A549 (cell line): ENCODE results near the gene PRKCQ.

Experiments
- CTCF ChIP-seq: fragments of >200 bp; sonication (Bioruptor Twin); formaldehyde crosslinking; IDR thresholded peaks from 3 replicates; pipeline ENCODE4 v1.5.1; 2016
- EP300 ChIP-seq, 2 experiments: fragments of >200 bp; sonication (Bioruptor Twin); formaldehyde crosslinking; IDR thresholded peaks; 2 replicates in 1 of 2; 3 replicates in 1 of 2; pipeline ENCODE4 v1.6.1; 2016 to 2017
- HOXB13 ChIP-seq: fragments of 250-450 bp; sonication (Bioruptor Pico); IDR thresholded peaks from 2 replicates; pipeline ENCODE4 v1.5.0; 2020; ENCODE audit warnings: low read depth, mild to moderate bottlenecking, moderate library complexity
- MAZ ChIP-seq: fragments of 150-350 bp; IDR thresholded peaks from 2 replicates; pipeline ENCODE4 v1.6.1; 2014; ENCODE audit warnings: antibody characterized with exemption, low read depth, low read length, borderline replicate concordance
- POLR2A ChIP-seq: IDR thresholded peaks from 2 replicates; pipeline ENCODE4 v1.6.1; 2012; ENCODE audit warnings: mild to moderate bottlenecking, low read length
- TF ChIP-seq, protein P1 (sequence below): fragments of 450-650 bp; IDR thresholded peaks from 2 replicates; pipeline ENCODE4 v1.6.1; 2014; ENCODE audit warnings: antibody characterized with exemption
- TF ChIP-seq, protein P2 (sequence below): fragments of 200-600 bp; sonication (generic); IDR thresholded peaks from 2 replicates; pipeline ENCODE4 v1.6.1; 2016; ENCODE audit warnings: antibody characterized with exemption, mild to moderate bottlenecking, moderate library complexity

- TF ChIP-seq POLR2A = no peak
- TF ChIP-seq HOXB13 (CRISPR knock-in tag) = no peak
- no peak for TF ChIP-seq CTCF
- TF ChIP-seq, protein P1, sequence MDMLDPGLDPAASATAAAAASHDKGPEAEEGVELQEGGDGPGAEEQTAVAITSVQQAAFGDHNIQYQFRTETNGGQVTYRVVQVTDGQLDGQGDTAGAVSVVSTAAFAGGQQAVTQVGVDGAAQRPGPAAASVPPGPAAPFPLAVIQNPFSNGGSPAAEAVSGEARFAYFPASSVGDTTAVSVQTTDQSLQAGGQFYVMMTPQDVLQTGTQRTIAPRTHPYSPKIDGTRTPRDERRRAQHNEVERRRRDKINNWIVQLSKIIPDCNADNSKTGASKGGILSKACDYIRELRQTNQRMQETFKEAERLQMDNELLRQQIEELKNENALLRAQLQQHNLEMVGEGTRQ = no peak
- TF ChIP-seq, protein P2, sequence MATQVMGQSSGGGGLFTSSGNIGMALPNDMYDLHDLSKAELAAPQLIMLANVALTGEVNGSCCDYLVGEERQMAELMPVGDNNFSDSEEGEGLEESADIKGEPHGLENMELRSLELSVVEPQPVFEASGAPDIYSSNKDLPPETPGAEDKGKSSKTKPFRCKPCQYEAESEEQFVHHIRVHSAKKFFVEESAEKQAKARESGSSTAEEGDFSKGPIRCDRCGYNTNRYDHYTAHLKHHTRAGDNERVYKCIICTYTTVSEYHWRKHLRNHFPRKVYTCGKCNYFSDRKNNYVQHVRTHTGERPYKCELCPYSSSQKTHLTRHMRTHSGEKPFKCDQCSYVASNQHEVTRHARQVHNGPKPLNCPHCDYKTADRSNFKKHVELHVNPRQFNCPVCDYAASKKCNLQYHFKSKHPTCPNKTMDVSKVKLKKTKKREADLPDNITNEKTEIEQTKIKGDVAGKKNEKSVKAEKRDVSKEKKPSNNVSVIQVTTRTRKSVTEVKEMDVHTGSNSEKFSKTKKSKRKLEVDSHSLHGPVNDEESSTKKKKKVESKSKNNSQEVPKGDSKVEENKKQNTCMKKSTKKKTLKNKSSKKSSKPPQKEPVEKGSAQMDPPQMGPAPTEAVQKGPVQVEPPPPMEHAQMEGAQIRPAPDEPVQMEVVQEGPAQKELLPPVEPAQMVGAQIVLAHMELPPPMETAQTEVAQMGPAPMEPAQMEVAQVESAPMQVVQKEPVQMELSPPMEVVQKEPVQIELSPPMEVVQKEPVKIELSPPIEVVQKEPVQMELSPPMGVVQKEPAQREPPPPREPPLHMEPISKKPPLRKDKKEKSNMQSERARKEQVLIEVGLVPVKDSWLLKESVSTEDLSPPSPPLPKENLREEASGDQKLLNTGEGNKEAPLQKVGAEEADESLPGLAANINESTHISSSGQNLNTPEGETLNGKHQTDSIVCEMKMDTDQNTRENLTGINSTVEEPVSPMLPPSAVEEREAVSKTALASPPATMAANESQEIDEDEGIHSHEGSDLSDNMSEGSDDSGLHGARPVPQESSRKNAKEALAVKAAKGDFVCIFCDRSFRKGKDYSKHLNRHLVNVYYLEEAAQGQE = no peak
- no peak for TF ChIP-seq EP300 (IDR thresholded peaks at IDR 0.05)
- no peak for TF ChIP-seq MAZ
These were observed 75.8 kb downstream of the PRKCQ start for GRCh38 chr10:6504296-6504695.
